HG03108 (cell line): ENCODE data around the gene ITPR2.

Experiments used
- ATAC-seq: cut with Tn5 transposase; IDR thresholded peaks from one replicate; pipeline ENCODE4 v1.9.1; 2021; ENCODE audit warnings: moderate library complexity; ENCODE audit not compliant: unreplicated experiment

The ITPR2 gene

GRCh38 chr12:26373606-26374495 lies 459.1 kb downstream of the ITPR2 start:
- no peak for ATAC-seq

GRCh38 chr12:26372866-26373265 lies 460.1 kb downstream of the ITPR2 start:
- ATAC-seq: no peak

GRCh38 chr12:26370098-26370497 lies 462.9 kb downstream of the ITPR2 start:
- ATAC-seq: no peak

GRCh38 chr12:26369588-26369987 lies 463.4 kb downstream of the ITPR2 start:
- ATAC-seq: no peak

- no peak for ATAC-seq
These were observed 464.8 kb downstream of the ITPR2 start for GRCh38 chr12:26367991-26368730.

GRCh38 chr12:26361964-26362363 lies 471.0 kb downstream of the ITPR2 start:
- no peak for ATAC-seq

- no peak for ATAC-seq
These were observed 472.9 kb downstream of the ITPR2 start for GRCh38 chr12:26360062-26360461.

- ATAC-seq: no peak
These were observed 473.4 kb downstream of the ITPR2 start for GRCh38 chr12:26359576-26359975.

GRCh38 chr12:26358651-26359050 lies 474.3 kb downstream of the ITPR2 start:
- no peak for ATAC-seq

GRCh38 chr12:26347300-26347699 lies 485.7 kb downstream of the ITPR2 start:
- no peak for ATAC-seq

GRCh38 chr12:26346736-26347135 lies 486.3 kb downstream of the ITPR2 start:
- ATAC-seq: no peak

GRCh38 chr12:26345471-26346003 lies 487.5 kb downstream of the ITPR2 start:
- no peak for ATAC-seq

- no peak for ATAC-seq
These were observed 491.5 kb downstream of the ITPR2 start for GRCh38 chr12:26341491-26341890.

GRCh38 chr12:26340649-26341048 lies 492.3 kb downstream of the ITPR2 start:
- peak; percentile 50 for ATAC-seq

- no peak for ATAC-seq
These were observed 493.0 kb downstream of the ITPR2 start for GRCh38 chr12:26339976-26340375.

- no peak for ATAC-seq
These were observed 494.1 kb downstream of the ITPR2 start for GRCh38 chr12:26338586-26339572.

GRCh38 chr12:26335651-26336050 lies 497.3 kb downstream of the ITPR2 start:
- no peak for ATAC-seq

- no peak for ATAC-seq
These were observed 498.3 kb downstream of the ITPR2 start for GRCh38 chr12:26334621-26335124.

- no peak for ATAC-seq
These were observed 501.0 kb downstream of the ITPR2 start for GRCh38 chr12:26331960-26332359.

- ATAC-seq: no peak
These were observed 501.9 kb downstream of the ITPR2 start for GRCh38 chr12:26331136-26331535.
